ENCODE measurements around the gene TPK1.
"Not testable (repeated sequence)": the region's sequence is repeated elsewhere in the genome, so short reads cannot be mapped to it uniquely, and the experiment has no call there.

Gene TPK1

GRCh38 chr7:144777005-144777839 is 58.6 kb downstream of the TPK1 start:
- DNase-seq (ENCODE audit: low read depth in 2 of 2): no peak

DNA sequence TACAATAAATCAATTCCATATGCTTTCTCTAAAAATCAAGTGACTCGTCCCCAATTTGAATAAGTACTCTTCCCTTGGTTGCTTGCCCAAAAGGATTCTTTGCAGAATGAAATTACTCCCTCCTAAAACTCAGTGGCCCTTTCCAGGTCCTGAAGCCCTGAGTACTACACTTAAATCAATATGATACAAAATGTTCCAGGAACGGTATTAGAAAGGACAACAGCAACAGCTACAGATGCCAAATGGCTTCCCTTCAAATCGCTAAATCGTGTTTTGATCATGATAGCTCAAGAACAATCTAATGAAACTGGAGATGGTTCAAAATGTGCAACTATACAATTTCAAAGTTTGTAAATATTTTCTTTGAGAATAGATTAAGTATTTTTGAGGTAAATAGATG is 59.4 kb downstream of the TPK1 start:
- no peak for DNase-seq (ENCODE audit: low read depth in 2 of 2)

GRCh38 chr7:144775749-144776148 is 60.1 kb downstream of the TPK1 start:
- no peak for DNase-seq (ENCODE audit: low read depth in 2 of 2)

DNA sequence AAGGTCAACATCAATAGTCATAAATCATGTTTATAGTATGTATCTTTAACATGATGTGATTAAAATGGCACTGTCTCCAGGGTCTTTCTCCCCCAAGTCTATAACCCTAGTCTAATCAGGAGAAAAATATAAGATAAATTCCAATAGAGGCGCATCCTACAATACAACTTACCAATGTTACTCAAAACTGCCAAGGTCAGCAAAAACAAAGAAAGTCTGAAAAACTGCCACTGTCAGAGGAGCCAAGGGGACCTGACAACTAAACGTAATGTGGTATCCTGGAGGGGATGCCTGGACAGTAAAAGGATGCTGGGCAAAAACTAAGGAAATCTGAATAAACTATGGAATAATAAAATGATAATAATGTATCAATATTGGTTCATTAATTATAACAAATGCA is 63.9 kb downstream of the TPK1 start:
- DNase-seq (ENCODE audit: low read depth in 2 of 2): no peak

GRCh38 chr7:144771174-144771573 is 64.7 kb downstream of the TPK1 start:
- no peak for DNase-seq (ENCODE audit: low read depth in 2 of 2)

- no peak for DNase-seq (ENCODE audit: low read depth in 2 of 2)
Observed at GRCh38 chr7:144769352-144769751, 66.5 kb downstream of the TPK1 start.

DNA sequence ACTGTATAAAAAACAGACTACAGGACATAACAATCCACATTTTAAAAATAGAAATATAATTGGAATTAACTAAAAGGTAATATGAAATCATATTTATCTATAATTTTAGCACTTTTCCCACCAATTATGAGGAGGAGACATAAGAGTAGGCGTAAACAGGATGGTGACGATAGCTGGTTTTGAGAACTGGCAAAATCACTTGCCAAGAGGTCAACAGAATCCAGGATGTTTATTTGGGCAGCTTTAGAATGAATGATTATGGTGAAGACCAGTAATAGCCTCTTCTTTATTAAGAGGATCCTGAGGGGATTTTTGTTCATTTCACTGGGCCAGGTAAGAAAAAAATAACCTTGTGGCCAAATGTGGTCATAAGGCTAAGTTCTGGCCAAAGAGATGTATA is 67.2 kb downstream of the TPK1 start:
- DNase-seq (ENCODE audit: low read depth in 2 of 2): no peak

- no peak for DNase-seq (ENCODE audit: low read depth in 2 of 2)
Observed at GRCh38 chr7:144763291-144763690, 72.6 kb downstream of the TPK1 start.

DNA sequence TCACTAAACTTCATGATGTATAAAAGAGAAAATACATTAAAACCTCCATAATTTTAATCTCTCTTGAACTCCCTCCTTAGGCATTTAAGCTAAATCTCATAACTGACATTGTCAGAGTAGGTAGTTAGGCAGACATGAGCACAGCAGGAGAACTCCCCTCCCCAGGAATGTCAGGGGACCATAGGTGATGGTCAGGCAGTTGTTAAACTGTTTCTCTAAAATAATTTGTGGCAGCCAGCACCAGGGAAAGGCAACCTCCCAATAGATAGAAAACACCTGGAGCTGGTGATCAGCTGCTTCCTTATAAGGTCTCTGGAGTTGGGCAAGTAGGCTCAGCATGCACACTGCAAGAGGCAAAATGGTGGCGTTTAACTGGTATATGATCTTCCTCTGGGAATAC is 73.0 kb downstream of the TPK1 start:
- DNase-seq (ENCODE audit: low read depth in 2 of 2): no peak

DNA sequence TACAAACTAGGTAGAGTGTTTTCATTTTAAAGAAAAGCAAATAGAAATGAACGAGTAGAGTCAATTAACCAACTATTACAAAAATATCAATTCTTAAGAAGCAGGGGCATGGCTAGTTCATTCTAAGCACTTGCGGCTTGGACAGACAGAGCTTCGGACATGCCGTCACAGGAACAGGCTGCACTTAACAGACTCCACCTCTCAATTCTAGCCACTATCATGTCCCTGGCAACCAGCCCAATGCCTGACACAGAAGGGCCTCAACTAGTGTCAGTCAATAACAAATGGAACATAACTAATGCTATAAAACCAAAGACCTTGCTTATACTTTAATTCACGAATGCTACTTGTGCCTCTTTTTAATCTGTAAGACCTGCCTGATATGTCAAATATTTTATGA is 74.4 kb downstream of the TPK1 start:
- no peak for DNase-seq (ENCODE audit: low read depth in 2 of 2)

GRCh38 chr7:144759653-144760052 is 76.2 kb downstream of the TPK1 start:
- DNase-seq (ENCODE audit: low read depth in 2 of 2): no peak

GRCh38 chr7:144747936-144748335 is 87.9 kb downstream of the TPK1 start:
- no peak for DNase-seq (ENCODE audit: low read depth in 2 of 2)

GRCh38 chr7:144738708-144739314 is 97.0 kb downstream of the TPK1 start:
- DNase-seq (ENCODE audit: low read depth in 2 of 2): no peak

DNA sequence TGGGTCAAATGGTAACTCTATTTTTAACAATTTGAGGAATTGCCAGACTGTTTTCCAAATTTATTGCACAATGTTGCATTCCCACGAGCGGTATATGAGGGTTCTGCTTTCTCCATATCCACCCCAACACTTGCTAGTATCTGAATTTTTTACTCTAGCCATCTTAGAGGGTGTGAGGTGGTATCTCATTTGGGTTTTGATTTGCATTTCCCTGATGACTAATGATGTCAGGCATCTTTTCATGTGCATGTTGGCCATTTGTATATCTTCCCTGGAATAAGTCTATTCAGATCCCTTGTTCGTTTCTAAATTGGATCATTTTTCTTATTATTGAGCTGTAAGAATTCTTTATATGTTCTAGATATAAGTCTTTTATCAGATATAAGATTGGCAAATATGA is 97.7 kb downstream of the TPK1 start:
- no peak for DNase-seq (ENCODE audit: low read depth in 2 of 2)

- DNase-seq (ENCODE audit: low read depth in 2 of 2): no peak
Observed at GRCh38 chr7:144736880-144737493, 98.9 kb downstream of the TPK1 start.

GRCh38 chr7:144735505-144736276 is 100.2 kb downstream of the TPK1 start:
- DNase-seq (ENCODE audit: low read depth in 2 of 2): no peak

GRCh38 chr7:144731661-144732351 is 104.0 kb downstream of the TPK1 start:
- no peak for DNase-seq (ENCODE audit: low read depth in 2 of 2)

DNA sequence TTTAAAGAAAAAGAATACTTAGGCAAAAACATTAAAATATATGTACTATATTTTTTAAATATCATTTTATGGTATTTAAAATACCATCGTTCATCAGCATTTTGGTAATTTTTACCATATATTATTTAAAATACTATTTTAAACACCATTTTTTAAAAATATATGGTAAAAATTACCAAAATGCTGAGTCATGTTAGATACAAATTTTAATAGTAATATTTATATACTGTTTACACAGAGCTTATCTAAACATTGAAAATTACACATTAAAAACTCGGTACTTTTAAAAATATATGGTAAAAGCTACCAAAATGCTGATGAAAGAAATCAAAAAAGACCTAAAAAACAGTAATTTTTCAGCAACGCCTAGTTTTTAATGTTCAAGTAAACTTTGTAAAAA is 105.6 kb downstream of the TPK1 start:
- DNase-seq (ENCODE audit: low read depth in 2 of 2): no peak

GRCh38 chr7:144729226-144729625 is 106.6 kb downstream of the TPK1 start:
- DNase-seq (ENCODE audit: low read depth in 2 of 2): no peak

GRCh38 chr7:144728551-144728950 is 107.3 kb downstream of the TPK1 start:
- DNase-seq (ENCODE audit: low read depth in 2 of 2): no peak

- DNase-seq (ENCODE audit: low read depth in 2 of 2): not testable (repeated sequence)
Observed at GRCh38 chr7:144726840-144727239, 109.0 kb downstream of the TPK1 start.

DNA sequence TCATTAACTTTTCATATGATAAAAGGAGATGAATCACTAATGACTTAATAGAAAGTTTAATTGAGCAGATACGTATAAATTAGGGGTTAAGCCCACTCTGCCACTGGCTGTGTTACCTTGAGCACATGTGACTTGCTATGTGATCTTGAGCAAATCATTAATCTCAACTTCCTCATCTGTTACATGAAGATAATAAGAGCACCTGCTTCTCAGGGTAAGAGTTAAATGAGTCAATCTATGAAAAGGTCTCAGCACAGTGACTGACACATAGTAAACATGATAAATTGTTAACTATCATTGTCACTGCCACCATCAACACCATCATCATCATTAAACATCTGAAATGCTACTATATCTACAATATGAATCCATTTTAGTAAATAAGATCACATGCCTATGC is 110.8 kb downstream of the TPK1 start:
- DNase-seq (ENCODE audit: low read depth in 2 of 2): no peak

All from activated CD8-positive, alpha-beta memory T cell treated with anti-CD3 and anti-CD28 coated beads for 4 hours (primary cell).